Astrocyte (in vitro differentiated cells and primary cell): ENCODE data around the gene DPEP3. TPM values are rescaled to one million over a fixed set of nuclear protein-coding genes. Genes with fewer than 3 reads are reported as not detected.

Experiments
- DNase-seq: peaks from one replicate; pipeline ENCODE4 v3.0.0-alpha.2; 2010; ENCODE audit warnings: low read depth
- FAIRE-seq: peaks from 2 replicates; lab custom pipeline; 2011; peaks lifted over from hg19 to GRCh38; lab: Jason Lieb, UNC
- H2AFZ ChIP-seq: 2 replicates; pipeline ENCODE4 v1.6.0; 2012; ENCODE audit warnings: low read depth, low read length, inconsistent platforms
- H3K27ac ChIP-seq: 2 replicates; pipeline ENCODE4 v1.5.1; 2011; ENCODE audit warnings: low read depth, low read length, inconsistent platforms
- H3K27me3 ChIP-seq: 2 replicates; pipeline ENCODE4 v1.6.0; 2011; ENCODE audit warnings: low read length, inconsistent platforms; ENCODE audit not compliant: insufficient read depth
- H3K36me3 ChIP-seq: 2 replicates; pipeline ENCODE4 v1.5.1; 2011; ENCODE audit warnings: low read length, inconsistent platforms; ENCODE audit not compliant: insufficient read depth
- H3K4me1 ChIP-seq: 2 replicates; pipeline ENCODE4 v1.5.1; 2011; ENCODE audit warnings: low read length, inconsistent platforms; ENCODE audit not compliant: insufficient read depth
- H3K4me2 ChIP-seq: 2 replicates; pipeline ENCODE4 v1.6.0; 2012; ENCODE audit warnings: low read length, inconsistent platforms
- H3K4me3 ChIP-seq: 2 replicates; pipeline ENCODE4 v1.5.1; 2011; ENCODE audit warnings: low read depth, mild to moderate bottlenecking, low read length, inconsistent platforms; ENCODE audit not compliant: insufficient read depth
- H3K79me2 ChIP-seq: 2 replicates; pipeline ENCODE4 v1.6.0; 2012; ENCODE audit warnings: mild to moderate bottlenecking, low read length, inconsistent platforms; ENCODE audit not compliant: insufficient read depth
- H3K9ac ChIP-seq: 2 replicates; pipeline ENCODE4 v1.6.0; 2012; ENCODE audit warnings: mild to moderate bottlenecking, low read length, inconsistent platforms
- H3K9me3 ChIP-seq: 2 replicates; pipeline ENCODE4 v1.5.1; 2012; ENCODE audit warnings: low read depth, mild to moderate bottlenecking, low read length, inconsistent platforms; ENCODE audit not compliant: insufficient read depth
- H4K20me1 ChIP-seq: 2 replicates; pipeline ENCODE4 v1.6.0; 2012; ENCODE audit warnings: low read length, inconsistent platforms; ENCODE audit not compliant: insufficient read depth
- H3K27ac Mint-ChIP-seq: one replicate; pipeline ENCODE4 v1.8.0; 2021; ENCODE audit warnings: mild to moderate bottlenecking, mixed read lengths; ENCODE audit not compliant: unreplicated experiment
- H3K27me3 Mint-ChIP-seq: one replicate; pipeline ENCODE4 v1.8.0; 2021; ENCODE audit warnings: low read depth, mixed read lengths; ENCODE audit not compliant: unreplicated experiment
- H3K36me3 Mint-ChIP-seq: one replicate; pipeline ENCODE4 v1.8.0; 2021; ENCODE audit warnings: low read depth, mixed read lengths; ENCODE audit not compliant: unreplicated experiment
- H3K4me1 Mint-ChIP-seq: one replicate; pipeline ENCODE4 v1.8.0; 2021; ENCODE audit warnings: low read depth, mixed read lengths; ENCODE audit not compliant: unreplicated experiment
- H3K4me3 Mint-ChIP-seq: one replicate; pipeline ENCODE4 v1.8.0; 2021; ENCODE audit warnings: mild to moderate bottlenecking, moderate library complexity, mixed read lengths; ENCODE audit not compliant: unreplicated experiment
- H3K9me3 Mint-ChIP-seq: one replicate; pipeline ENCODE4 v1.8.0; 2021; ENCODE audit warnings: mild to moderate bottlenecking, mixed read lengths; ENCODE audit not compliant: unreplicated experiment
- CTCF ChIP-seq: IDR thresholded peaks from 2 replicates; pipeline ENCODE4 v1.5.1; 2011; ENCODE audit warnings: low read depth, mild to moderate bottlenecking, inconsistent platforms, low read length, moderate library complexity; ENCODE audit not compliant: insufficient read depth
- EZH2 ChIP-seq: IDR thresholded peaks from 2 replicates; pipeline ENCODE4 v1.6.1; 2012; ENCODE audit warnings: mild to moderate bottlenecking, low read length, inconsistent platforms; ENCODE audit not compliant: insufficient read depth
- total RNA-seq: library from RNA; stranded (reverse); gene quantifications from 2 replicates; pipeline ENCODE4 v1.2.1, GENCODE V29; 2021

The DPEP3 gene
- total RNA-seq, 1 donor from 2014 or later: not detected

- Histone ChIP-seq H4K20me1 (peaks cover 45% of the 10 kb centered on the region), H3K27ac (no peak overlapping the region), H3K4me2 (no peak overlapping the region), H3K4me3 (no peak overlapping the region), H3K36me3 (peaks cover 3% of the 10 kb centered on the region), H3K9ac (no peak overlapping the region), H3K27me3 (no peaks in the 10 kb centered on the region), H3K4me1 (peaks cover 11% of the 10 kb centered on the region), H3K9me3 (no peaks in the 10 kb centered on the region), H3K79me2 (peaks cover 3% of the 10 kb centered on the region), H2AFZ (no peak overlapping the region)
- no peak overlapping the region for H3K27ac Mint-ChIP-seq
- H3K36me3 Mint-ChIP-seq: peaks cover 22% of the 10 kb centered on the region
- no peak overlapping the region for H3K4me3 Mint-ChIP-seq
- DNase-seq: no peak
- FAIRE-seq: no peak
- no peaks in the 10 kb centered on the region for H3K9me3 Mint-ChIP-seq
- H3K4me1 Mint-ChIP-seq: peaks cover 6% of the 10 kb centered on the region
- TF ChIP-seq CTCF (no peak), EZH2 (no peak)
- H3K27me3 Mint-ChIP-seq: no peaks in the 10 kb centered on the region
Observed at GRCh38 chr16:67930191-67930590, 50.1 kb downstream of the DPEP3 start.

GRCh38 chr16:67928561-67929364 is 51.5 kb downstream of the DPEP3 start:
- H3K9me3 ChIP-seq: no peaks in the 10 kb centered on the region
- H3K4me1 Mint-ChIP-seq: no peaks in the 10 kb centered on the region
- H3K36me3 ChIP-seq: peaks cover 3% of the 10 kb centered on the region
- H3K9ac ChIP-seq: no peak overlapping the region
- no peaks in the 10 kb centered on the region for H3K27me3 Mint-ChIP-seq
- H3K4me3 ChIP-seq: no peak overlapping the region
- H2AFZ ChIP-seq: no peak overlapping the region
- H3K4me3 Mint-ChIP-seq: no peak overlapping the region
- peaks cover 49% of the 10 kb centered on the region for H4K20me1 ChIP-seq
- H3K27ac ChIP-seq: no peak overlapping the region
- H3K27me3 ChIP-seq: no peaks in the 10 kb centered on the region
- H3K27ac Mint-ChIP-seq: no peak overlapping the region
- peaks cover 3% of the 10 kb centered on the region for H3K79me2 ChIP-seq
- H3K4me1 ChIP-seq: no peaks in the 10 kb centered on the region
- H3K4me2 ChIP-seq: no peak overlapping the region
- TF ChIP-seq CTCF: peak; percentile 63
- no peak for TF ChIP-seq EZH2
- FAIRE-seq (no peak), DNase-seq (no peak)
- peaks cover 20% of the 10 kb centered on the region for H3K36me3 Mint-ChIP-seq
- H3K9me3 Mint-ChIP-seq: no peaks in the 10 kb centered on the region

GRCh38 chr16:67928147-67928546 is 52.2 kb downstream of the DPEP3 start:
- no peak overlapping the region for H3K4me3 ChIP-seq
- peaks cover 55% of the 10 kb centered on the region for H4K20me1 ChIP-seq
- H3K27ac ChIP-seq: no peak overlapping the region
- H3K27me3 Mint-ChIP-seq: no peaks in the 10 kb centered on the region
- H3K4me3 Mint-ChIP-seq: peak overlapping the region; percentile 57
- peaks cover 17% of the 10 kb centered on the region for H3K36me3 Mint-ChIP-seq
- no peak overlapping the region for H2AFZ ChIP-seq
- peaks cover 3% of the 10 kb centered on the region for H3K36me3 ChIP-seq
- H3K27ac Mint-ChIP-seq: no peak overlapping the region
- H3K4me1 ChIP-seq: no peaks in the 10 kb centered on the region
- DNase-seq (no peak), FAIRE-seq (no peak)
- H3K9ac ChIP-seq: no peak overlapping the region
- TF ChIP-seq EZH2 (no peak), CTCF (no peak)
- H3K79me2 ChIP-seq: peaks cover 4% of the 10 kb centered on the region
- no peaks in the 10 kb centered on the region for H3K9me3 Mint-ChIP-seq
- no peaks in the 10 kb centered on the region for H3K4me1 Mint-ChIP-seq
- H3K27me3 ChIP-seq: no peaks in the 10 kb centered on the region
- H3K9me3 ChIP-seq: no peaks in the 10 kb centered on the region
- no peak overlapping the region for H3K4me2 ChIP-seq
